Astrocyte (in vitro differentiated cells and primary cell): ENCODE data around the gene USP31. TPM values are rescaled to one million over a fixed set of nuclear protein-coding genes. Genes with fewer than 3 reads are reported as not detected.

Experiments
- DNase-seq: peaks from one replicate; pipeline ENCODE4 v3.0.0-alpha.2; 2010; ENCODE audit warnings: low read depth
- FAIRE-seq: peaks from 2 replicates; lab custom pipeline; 2011; peaks lifted over from hg19 to GRCh38; lab: Jason Lieb, UNC
- H2AFZ ChIP-seq: 2 replicates; pipeline ENCODE4 v1.6.0; 2012; ENCODE audit warnings: low read depth, low read length, inconsistent platforms
- H3K27ac ChIP-seq: 2 replicates; pipeline ENCODE4 v1.5.1; 2011; ENCODE audit warnings: low read depth, low read length, inconsistent platforms
- H3K27me3 ChIP-seq: 2 replicates; pipeline ENCODE4 v1.6.0; 2011; ENCODE audit warnings: low read length, inconsistent platforms; ENCODE audit not compliant: insufficient read depth
- H3K36me3 ChIP-seq: 2 replicates; pipeline ENCODE4 v1.5.1; 2011; ENCODE audit warnings: low read length, inconsistent platforms; ENCODE audit not compliant: insufficient read depth
- H3K4me1 ChIP-seq: 2 replicates; pipeline ENCODE4 v1.5.1; 2011; ENCODE audit warnings: low read length, inconsistent platforms; ENCODE audit not compliant: insufficient read depth
- H3K4me2 ChIP-seq: 2 replicates; pipeline ENCODE4 v1.6.0; 2012; ENCODE audit warnings: low read length, inconsistent platforms
- H3K4me3 ChIP-seq: 2 replicates; pipeline ENCODE4 v1.5.1; 2011; ENCODE audit warnings: low read depth, mild to moderate bottlenecking, low read length, inconsistent platforms; ENCODE audit not compliant: insufficient read depth
- H3K79me2 ChIP-seq: 2 replicates; pipeline ENCODE4 v1.6.0; 2012; ENCODE audit warnings: mild to moderate bottlenecking, low read length, inconsistent platforms; ENCODE audit not compliant: insufficient read depth
- H3K9ac ChIP-seq: 2 replicates; pipeline ENCODE4 v1.6.0; 2012; ENCODE audit warnings: mild to moderate bottlenecking, low read length, inconsistent platforms
- H3K9me3 ChIP-seq: 2 replicates; pipeline ENCODE4 v1.5.1; 2012; ENCODE audit warnings: low read depth, mild to moderate bottlenecking, low read length, inconsistent platforms; ENCODE audit not compliant: insufficient read depth
- H4K20me1 ChIP-seq: 2 replicates; pipeline ENCODE4 v1.6.0; 2012; ENCODE audit warnings: low read length, inconsistent platforms; ENCODE audit not compliant: insufficient read depth
- H3K27ac Mint-ChIP-seq: one replicate; pipeline ENCODE4 v1.8.0; 2021; ENCODE audit warnings: mild to moderate bottlenecking, mixed read lengths; ENCODE audit not compliant: unreplicated experiment
- H3K27me3 Mint-ChIP-seq: one replicate; pipeline ENCODE4 v1.8.0; 2021; ENCODE audit warnings: low read depth, mixed read lengths; ENCODE audit not compliant: unreplicated experiment
- H3K36me3 Mint-ChIP-seq: one replicate; pipeline ENCODE4 v1.8.0; 2021; ENCODE audit warnings: low read depth, mixed read lengths; ENCODE audit not compliant: unreplicated experiment
- H3K4me1 Mint-ChIP-seq: one replicate; pipeline ENCODE4 v1.8.0; 2021; ENCODE audit warnings: low read depth, mixed read lengths; ENCODE audit not compliant: unreplicated experiment
- H3K4me3 Mint-ChIP-seq: one replicate; pipeline ENCODE4 v1.8.0; 2021; ENCODE audit warnings: mild to moderate bottlenecking, moderate library complexity, mixed read lengths; ENCODE audit not compliant: unreplicated experiment
- H3K9me3 Mint-ChIP-seq: one replicate; pipeline ENCODE4 v1.8.0; 2021; ENCODE audit warnings: mild to moderate bottlenecking, mixed read lengths; ENCODE audit not compliant: unreplicated experiment
- EZH2 ChIP-seq: IDR thresholded peaks from 2 replicates; pipeline ENCODE4 v1.6.1; 2012; ENCODE audit warnings: mild to moderate bottlenecking, low read length, inconsistent platforms; ENCODE audit not compliant: insufficient read depth
- total RNA-seq: library from RNA; stranded (reverse); gene quantifications from 2 replicates; pipeline ENCODE4 v1.2.1, GENCODE V29; 2021
- TF ChIP-seq, protein P1 (sequence below): IDR thresholded peaks from 2 replicates; pipeline ENCODE4 v1.5.1; 2011; ENCODE audit warnings: low read depth, mild to moderate bottlenecking, inconsistent platforms, low read length, moderate library complexity; ENCODE audit not compliant: insufficient read depth

USP31 gene
- total RNA-seq, 1 donor from 2014 or later, result 9.4 TPM

DNA sequence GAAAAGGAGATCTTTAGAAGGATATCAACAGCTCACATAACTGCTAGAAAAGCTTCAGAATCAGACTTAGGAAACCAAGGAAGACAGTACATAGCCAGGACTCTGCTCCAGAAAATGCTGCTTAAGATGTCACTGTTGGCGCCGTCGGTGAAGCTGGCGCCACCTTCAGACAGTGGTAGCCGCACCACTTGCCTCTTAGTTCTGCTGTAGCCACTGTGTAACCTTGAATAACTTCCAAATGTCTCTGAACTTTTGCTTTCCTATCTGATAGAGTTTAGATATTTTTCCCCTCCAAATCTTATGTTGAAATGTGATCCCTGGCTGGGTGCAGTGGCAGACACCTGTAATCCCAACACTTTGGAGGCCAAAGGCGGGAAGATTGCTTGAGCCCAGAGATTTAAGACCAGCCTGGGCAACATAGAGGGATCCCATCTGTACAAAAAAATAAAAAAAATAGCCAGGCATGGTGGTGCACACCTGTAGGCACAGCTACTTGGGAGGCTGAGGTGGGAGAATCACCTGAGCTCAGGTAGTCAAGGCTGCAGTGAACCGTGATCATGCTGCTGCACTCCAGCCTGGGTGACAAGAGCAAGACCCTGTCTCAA is 6.3 kb upstream of the USP31 start:
- no peaks in the 10 kb centered on the region for H3K9me3 ChIP-seq
- no peaks in the 10 kb centered on the region for H3K79me2 ChIP-seq
- no peak overlapping the region for H2AFZ ChIP-seq
- TF ChIP-seq, protein P1, sequence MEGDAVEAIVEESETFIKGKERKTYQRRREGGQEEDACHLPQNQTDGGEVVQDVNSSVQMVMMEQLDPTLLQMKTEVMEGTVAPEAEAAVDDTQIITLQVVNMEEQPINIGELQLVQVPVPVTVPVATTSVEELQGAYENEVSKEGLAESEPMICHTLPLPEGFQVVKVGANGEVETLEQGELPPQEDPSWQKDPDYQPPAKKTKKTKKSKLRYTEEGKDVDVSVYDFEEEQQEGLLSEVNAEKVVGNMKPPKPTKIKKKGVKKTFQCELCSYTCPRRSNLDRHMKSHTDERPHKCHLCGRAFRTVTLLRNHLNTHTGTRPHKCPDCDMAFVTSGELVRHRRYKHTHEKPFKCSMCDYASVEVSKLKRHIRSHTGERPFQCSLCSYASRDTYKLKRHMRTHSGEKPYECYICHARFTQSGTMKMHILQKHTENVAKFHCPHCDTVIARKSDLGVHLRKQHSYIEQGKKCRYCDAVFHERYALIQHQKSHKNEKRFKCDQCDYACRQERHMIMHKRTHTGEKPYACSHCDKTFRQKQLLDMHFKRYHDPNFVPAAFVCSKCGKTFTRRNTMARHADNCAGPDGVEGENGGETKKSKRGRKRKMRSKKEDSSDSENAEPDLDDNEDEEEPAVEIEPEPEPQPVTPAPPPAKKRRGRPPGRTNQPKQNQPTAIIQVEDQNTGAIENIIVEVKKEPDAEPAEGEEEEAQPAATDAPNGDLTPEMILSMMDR, result peak; percentile 18
- TF ChIP-seq EZH2, result no peak
- H3K4me3 ChIP-seq, result no peak overlapping the region
- Mint-ChIP-seq H3K27ac (no peak overlapping the region), H3K36me3 (no peaks in the 10 kb centered on the region), H3K4me1 (peaks cover 7% of the 10 kb centered on the region), H3K27me3 (peaks cover 47% of the 10 kb centered on the region), H3K4me3 (no peak overlapping the region), H3K9me3 (peaks cover 2% of the 10 kb centered on the region)
- no peaks in the 10 kb centered on the region for H3K36me3 ChIP-seq
- DNase-seq (no peak), FAIRE-seq (no peak)
- no peak overlapping the region for H3K27ac ChIP-seq
- H3K9ac ChIP-seq, result no peak overlapping the region
- H4K20me1 ChIP-seq, result no peaks in the 10 kb centered on the region
- no peaks in the 10 kb centered on the region for H3K4me1 ChIP-seq
- no peaks in the 10 kb centered on the region for H3K27me3 ChIP-seq
- no peak overlapping the region for H3K4me2 ChIP-seq

DNA sequence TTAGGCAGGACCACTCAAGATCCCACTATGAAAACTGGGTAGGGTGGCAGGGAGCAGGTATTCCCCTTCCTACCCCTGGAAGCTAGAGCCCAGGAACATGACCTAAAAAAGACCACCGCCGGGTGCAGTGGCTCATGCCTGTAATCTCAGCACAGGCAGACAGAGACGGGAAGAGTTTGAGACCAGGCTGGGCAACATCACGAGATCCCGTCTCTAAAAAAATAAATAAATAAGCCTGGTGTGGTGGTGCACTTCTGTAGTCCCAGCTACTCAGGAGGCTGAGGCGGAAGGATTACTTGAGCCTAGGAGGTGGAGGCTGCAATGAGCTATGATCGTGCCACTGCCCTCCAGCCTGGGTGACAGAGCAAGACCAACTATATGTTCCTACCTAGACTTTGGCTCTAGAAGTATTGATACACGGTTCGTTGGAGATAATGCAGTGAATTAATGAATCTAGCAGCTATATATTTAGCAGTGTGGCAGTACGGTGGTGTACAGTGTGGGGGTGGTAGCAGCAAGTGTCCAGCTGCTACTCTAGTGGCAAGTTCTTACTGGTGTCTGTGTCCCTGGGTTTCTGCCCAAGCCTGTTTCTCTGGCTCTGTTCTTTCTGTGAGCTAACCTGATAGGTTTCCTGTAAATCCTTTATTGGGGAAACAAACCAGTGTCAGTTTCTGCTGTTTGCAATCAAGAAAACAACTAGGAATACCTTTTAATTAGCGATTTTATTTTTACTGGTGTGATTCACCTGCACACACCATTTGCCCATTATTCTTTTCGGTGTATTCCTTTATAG is 3.3 kb upstream of the USP31 start:
- no peaks in the 10 kb centered on the region for H3K4me1 Mint-ChIP-seq
- H3K4me3 Mint-ChIP-seq, result peak overlapping the region; percentile 11
- no peak for TF ChIP-seq EZH2
- TF ChIP-seq, protein P1, result no peak
- Histone ChIP-seq H4K20me1 (peaks cover 8% of the 10 kb centered on the region), H3K4me2 (no peak overlapping the region), H3K27me3 (no peaks in the 10 kb centered on the region), H3K36me3 (no peaks in the 10 kb centered on the region), H3K27ac (no peak overlapping the region), H3K9ac (no peak overlapping the region), H3K4me3 (no peak overlapping the region), H3K4me1 (peaks cover 9% of the 10 kb centered on the region), H3K79me2 (peaks cover 11% of the 10 kb centered on the region), H2AFZ (no peak overlapping the region), H3K9me3 (no peaks in the 10 kb centered on the region)
- H3K9me3 Mint-ChIP-seq, result no peaks in the 10 kb centered on the region
- DNase-seq, result no peak
- FAIRE-seq, result no peak
- no peak overlapping the region for H3K27ac Mint-ChIP-seq
- peaks cover 37% of the 10 kb centered on the region for H3K27me3 Mint-ChIP-seq
- peaks cover 1% of the 10 kb centered on the region for H3K36me3 Mint-ChIP-seq

DNA sequence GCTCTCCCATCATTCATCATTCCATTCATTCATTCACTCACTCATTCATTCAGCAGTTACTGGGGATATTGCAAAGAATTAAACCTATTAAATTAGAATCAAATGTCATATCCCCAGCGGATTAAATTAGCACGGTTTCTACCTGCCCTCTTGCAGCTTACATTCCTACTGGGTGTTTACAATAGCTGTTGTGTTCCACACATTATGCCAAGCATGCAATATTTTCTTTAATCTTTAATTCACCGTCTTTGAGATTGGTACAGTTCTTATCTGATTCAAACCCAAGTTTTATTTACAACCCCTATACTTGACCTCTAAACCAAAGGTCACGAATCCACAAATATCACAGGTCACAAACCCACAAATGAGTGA is 727 bp upstream of the USP31 start:
- Histone ChIP-seq H3K4me3 (peak overlapping the region; percentile 71), H3K9ac (peak overlapping the region; percentile 64), H3K4me2 (peak overlapping the region; percentile 99), H3K79me2 (peaks cover 31% of the 10 kb centered on the region), H2AFZ (peak overlapping the region; percentile 100), H3K27me3 (no peaks in the 10 kb centered on the region), H3K4me1 (peaks cover 18% of the 10 kb centered on the region), H3K9me3 (no peaks in the 10 kb centered on the region), H3K27ac (no peak overlapping the region), H3K36me3 (no peaks in the 10 kb centered on the region), H4K20me1 (peaks cover 19% of the 10 kb centered on the region)
- no peak for TF ChIP-seq EZH2
- TF ChIP-seq, protein P1, result no peak
- Mint-ChIP-seq H3K36me3 (peaks cover 1% of the 10 kb centered on the region), H3K27ac (peak overlapping the region; percentile 31), H3K4me3 (peak overlapping the region; percentile 91), H3K4me1 (peaks cover 13% of the 10 kb centered on the region), H3K27me3 (peaks cover 24% of the 10 kb centered on the region), H3K9me3 (no peaks in the 10 kb centered on the region)
- DNase-seq, result no peak
- no peak for FAIRE-seq
